Testis (tissue), 2 donors: Measurements from ENCODE around the gene BTN2A1.

Source experiments
- POLR2A ChIP-seq: fragments of 450-650 bp; IDR thresholded peaks from one replicate; pipeline ENCODE4 v1.6.1; 2017; ENCODE audit warnings: antibody characterized with exemption, mild to moderate bottlenecking, moderate library complexity
- TF ChIP-seq, protein P1 (sequence below), 3 experiments: fragments of 450-650 bp in 2 of 3; fragments of 200-600 bp in 1 of 3; sonication (generic) in 1 of 3; IDR thresholded peaks; one replicate each; pipeline ENCODE4 v1.5.1; 2016 to 2019; ENCODE audit warnings: antibody characterized with exemption in 3 of 3, mild to moderate bottlenecking in 2 of 3, moderate library complexity in 1 of 3

DNA sequence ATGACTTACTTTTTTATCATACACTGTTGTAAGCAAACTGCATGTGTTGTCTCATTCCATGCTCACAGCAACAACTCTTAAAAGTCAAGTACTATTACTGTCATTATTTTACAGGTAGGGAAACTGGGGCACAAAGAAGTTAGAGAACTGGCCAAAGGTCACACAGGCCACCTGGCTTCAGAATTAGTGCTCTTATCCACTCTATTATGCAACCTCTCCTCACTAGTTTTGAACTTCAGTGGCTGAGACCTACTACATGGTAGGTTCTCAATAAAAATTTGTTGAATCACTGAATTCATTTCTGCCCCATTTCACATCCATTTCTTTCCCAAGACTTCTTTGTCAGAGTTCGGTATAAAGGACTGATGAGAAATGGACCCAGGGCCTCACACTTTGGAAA is 19.8 kb upstream of the BTN2A1 start:
- no peak for TF ChIP-seq POLR2A
- TF ChIP-seq, protein P1, sequence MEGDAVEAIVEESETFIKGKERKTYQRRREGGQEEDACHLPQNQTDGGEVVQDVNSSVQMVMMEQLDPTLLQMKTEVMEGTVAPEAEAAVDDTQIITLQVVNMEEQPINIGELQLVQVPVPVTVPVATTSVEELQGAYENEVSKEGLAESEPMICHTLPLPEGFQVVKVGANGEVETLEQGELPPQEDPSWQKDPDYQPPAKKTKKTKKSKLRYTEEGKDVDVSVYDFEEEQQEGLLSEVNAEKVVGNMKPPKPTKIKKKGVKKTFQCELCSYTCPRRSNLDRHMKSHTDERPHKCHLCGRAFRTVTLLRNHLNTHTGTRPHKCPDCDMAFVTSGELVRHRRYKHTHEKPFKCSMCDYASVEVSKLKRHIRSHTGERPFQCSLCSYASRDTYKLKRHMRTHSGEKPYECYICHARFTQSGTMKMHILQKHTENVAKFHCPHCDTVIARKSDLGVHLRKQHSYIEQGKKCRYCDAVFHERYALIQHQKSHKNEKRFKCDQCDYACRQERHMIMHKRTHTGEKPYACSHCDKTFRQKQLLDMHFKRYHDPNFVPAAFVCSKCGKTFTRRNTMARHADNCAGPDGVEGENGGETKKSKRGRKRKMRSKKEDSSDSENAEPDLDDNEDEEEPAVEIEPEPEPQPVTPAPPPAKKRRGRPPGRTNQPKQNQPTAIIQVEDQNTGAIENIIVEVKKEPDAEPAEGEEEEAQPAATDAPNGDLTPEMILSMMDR (IDR thresholded peaks at IDR 0.05) = no peak
